ENCODE results near the gene GLDC. TPM values are rescaled to one million over a fixed set of nuclear protein-coding genes. Genes with fewer than 3 reads are reported as not detected.

GLDC gene
- total RNA-seq, 1 donor from 2014 or later: 13.5 TPM

DNA sequence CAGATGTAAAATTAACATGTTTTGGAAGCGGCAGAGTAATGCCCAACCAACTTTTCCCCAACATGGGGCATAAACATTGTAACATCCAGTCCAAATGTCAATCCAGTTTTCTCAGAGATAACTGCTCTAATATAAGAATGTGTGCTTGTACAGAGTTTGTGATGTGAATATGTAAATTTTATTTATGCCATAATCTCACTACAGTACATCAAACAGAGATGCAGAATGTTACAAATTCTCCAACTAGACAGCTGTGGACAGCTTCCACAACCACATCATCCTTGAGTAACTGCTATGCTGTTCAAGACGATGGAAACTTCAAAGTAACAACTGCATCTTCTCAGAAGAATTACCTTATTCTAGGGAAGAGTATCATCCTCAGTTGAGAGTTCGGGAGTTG lies 109.9 kb downstream of the GLDC start:
- FAIRE-seq (no peak), DNase-seq (ENCODE audit: low spot score in 2 of 2) (no peak)

DNA sequence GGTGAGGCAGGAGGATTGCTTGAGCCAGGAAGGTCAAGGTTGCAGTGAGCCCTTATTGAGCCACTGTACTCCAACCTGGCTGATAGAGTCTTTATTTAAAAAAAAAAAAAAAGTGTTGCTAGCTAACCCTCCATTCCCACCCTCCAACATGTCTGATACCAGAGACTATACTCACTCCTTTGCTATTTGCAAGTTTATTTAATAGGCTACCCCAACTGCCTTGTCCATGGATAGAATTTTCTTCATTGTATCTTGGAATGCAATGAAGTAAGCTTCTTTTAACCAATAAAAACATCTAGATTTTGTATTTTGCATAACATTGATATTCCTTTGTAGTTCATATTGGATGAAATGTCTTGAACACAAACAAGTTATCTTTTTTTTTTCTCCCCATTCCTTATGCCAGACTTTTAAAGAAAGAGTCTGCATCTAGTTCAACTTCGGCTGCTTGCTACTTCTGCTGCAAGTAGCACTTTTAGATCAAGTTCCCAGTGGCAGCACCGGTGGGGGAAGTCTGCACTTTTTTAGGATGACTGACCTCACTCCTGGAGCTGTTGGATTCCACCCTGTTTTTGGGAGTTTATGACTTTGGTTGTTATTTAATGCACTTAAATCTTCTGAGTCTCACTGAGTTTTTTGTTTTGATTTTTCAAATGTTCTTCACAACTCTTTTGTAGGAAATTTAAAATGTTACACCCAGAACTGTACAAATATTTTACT lies 120.0 kb downstream of the GLDC start:
- FAIRE-seq (no peak), DNase-seq (ENCODE audit: low spot score in 2 of 2) (no peak)

DNA sequence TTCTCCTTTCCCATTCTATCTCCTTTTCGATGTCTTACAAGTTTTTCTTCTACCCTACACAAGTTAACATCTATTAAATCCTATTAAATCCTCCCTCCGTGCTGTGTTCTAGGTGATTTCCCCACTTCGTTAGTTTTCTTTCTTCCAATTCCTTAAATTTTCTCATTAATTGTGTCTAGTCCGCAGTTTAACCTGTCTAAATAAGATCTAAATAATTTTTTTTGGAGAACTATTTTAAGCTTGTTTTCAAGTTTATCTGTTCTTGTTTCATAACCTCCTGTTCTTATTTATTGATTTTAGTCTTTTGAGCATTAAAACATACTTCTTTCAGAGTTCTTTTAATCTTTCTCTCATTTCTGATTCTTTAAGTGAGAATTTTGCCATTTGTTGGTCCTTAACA lies 123.3 kb downstream of the GLDC start:
- FAIRE-seq (no peak), DNase-seq (ENCODE audit: low spot score in 2 of 2) (no peak)

DNA sequence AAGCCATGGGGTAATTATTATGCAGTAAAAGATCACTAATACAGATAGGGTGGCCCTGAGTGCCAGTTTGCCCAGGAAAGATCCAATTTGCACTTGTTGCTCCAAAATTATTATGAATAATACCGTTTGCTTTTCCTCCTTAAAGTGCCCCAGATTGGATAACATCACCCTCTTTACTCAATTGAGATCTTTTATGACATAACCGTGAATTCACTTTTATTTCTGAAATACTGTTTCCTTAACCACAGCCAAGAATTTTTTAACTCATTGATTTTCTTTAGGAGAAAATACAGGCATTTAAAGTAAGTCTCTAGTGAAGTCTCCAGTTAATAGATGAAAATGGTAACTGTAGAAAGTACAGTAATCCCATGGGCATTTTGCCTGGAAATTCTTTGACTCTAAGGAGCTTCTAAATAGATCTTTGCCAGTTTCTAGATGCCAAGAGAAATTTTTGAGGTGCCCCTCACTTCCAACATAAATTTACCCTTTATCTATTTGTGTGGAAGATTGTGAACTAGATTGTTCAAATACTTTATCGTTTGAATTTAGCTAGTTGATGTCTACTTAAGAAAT lies 133.4 kb downstream of the GLDC start:
- DNase-seq (ENCODE audit: low spot score in 2 of 2) (no peak), FAIRE-seq (no peak)

DNA sequence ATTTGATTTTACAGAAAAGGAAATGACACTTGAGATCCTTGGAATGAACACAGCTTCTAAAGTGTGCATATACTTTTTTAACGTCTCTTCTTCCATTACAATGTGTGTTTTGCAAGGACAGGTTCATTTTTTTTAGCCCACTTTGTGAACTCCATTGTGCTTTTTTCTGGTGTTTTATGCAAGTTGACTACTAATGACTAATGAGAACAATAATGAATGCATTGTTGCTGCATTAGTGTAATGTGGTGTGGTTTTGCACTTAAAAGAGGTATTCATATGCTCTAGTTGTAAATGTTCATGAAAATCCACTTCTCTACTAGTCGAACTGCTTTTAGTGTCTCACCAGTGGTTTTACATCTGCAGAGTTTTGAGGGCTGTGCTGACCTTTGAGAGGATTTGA lies 139.0 kb downstream of the GLDC start:
- FAIRE-seq: no peak
- DNase-seq (ENCODE audit: low spot score in 2 of 2): no peak

DNA sequence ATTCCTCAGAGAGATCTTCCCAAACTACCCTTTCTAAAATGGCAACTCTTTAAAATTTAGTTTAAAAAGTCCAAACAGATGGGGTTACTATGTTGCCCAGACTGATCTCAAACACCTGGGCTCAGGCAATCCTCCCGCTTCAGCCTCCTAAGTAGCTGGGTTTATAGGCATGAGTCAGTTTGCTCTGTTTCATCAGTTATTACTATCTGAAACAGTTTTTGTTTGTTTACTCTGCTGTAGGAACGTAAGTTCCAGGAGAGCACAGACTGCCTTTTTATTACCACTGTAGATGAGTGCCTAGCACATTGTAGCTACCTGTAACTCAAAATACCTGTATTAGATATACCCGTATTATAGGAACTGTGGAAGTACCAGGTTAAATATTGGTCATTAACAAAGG lies 143.1 kb downstream of the GLDC start:
- no peak for FAIRE-seq
- DNase-seq (ENCODE audit: low spot score in 2 of 2): no peak

DNA sequence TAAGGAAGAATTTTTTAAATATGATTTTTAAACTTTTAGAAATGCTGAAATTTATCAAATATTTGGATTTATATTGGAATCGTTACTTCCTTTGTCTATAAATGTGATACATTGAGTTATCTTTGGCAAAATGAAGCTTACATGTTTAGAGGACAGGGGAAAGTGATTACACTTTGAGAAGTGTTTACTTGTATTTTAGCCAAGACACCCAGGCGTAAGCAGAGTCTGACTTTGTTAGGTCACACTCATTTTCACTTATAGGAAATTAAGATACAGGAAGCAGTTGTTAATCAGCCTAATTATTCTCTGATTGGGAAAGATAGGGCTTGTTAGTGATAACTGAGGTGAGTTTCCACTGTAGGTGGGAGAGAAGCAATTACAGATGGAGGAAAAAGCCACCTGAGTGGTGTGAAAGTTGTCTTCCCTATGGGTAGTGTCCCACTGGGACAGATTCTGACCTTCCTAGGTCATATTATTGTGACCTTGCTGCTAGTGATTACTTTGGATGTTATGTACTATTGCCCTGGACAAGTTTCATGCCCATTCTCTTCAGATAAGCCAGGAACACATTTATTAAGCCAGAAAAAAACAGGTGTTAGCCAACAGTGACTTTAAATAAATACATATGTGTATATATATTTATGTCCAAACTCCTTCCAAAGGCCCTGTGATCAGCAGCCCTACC lies 143.9 kb downstream of the GLDC start:
- DNase-seq (ENCODE audit: low spot score in 2 of 2) (no peak), FAIRE-seq (peak; percentile 39)

DNA sequence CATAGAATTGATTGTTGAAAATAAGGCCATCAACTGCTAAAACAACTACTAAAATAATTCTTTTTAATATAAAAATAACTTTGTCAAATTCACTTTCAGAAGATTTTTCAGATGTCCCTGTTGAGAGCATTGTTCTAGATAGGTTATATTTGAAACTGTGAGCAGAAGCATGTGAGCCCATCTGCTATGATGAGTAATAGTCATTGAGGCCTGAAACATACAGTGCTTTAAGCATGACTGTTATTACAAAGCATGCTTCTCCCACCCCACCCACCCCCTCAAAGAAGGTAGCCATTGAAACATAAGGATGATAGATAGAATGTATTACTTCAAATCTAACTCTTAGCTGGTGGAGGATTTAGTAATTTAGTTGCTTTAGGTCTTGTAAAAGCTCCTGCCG lies 146.5 kb downstream of the GLDC start:
- no peak for FAIRE-seq

DNA sequence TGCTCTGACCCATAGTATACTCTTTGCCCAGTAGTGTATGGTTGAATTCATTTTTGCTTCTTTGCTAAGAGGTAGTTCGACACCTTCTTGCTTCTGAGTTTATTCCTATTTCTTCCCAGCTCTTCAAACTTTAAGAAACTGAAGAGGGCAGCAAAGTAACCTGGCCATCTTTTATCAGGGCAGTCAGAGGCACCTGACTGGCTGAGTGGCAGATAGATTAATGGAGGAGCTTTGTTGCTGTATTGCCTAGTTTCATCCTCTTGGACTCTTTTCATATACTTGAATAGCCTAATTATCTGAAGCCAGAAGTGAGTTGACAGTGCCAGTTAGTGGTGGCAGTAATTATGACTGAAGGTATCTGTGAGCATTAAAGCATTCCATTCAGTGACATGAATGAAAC lies 150.1 kb downstream of the GLDC start:
- FAIRE-seq (no peak), DNase-seq (ENCODE audit: low spot score in 2 of 2) (no peak)

More for the DNA sequence above, 146.5 kb downstream of the GLDC start:
- DNase-seq (ENCODE audit: low spot score in 2 of 2): no peak

DNA sequence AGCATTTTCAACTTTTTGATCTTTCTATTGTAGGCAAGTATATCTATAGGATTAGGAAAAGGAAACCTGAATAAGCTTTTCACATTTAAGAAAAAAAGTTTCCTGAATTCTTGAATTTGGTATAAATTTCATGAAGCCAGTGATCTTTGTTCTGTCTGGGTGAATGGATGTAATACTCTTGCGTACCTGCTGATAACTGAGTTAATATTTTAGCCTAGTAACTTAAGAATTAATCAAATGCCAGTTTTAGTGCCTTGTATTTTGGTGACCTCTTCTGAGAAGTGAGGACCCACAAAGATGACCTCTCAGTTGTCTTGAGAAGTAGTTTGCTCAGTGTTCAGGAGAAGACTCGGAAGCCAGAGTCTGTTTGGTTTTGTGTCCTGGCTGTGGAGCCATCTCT lies 154.7 kb downstream of the GLDC start:
- DNase-seq (ENCODE audit: low spot score in 2 of 2) (no peak), FAIRE-seq (no peak)

DNA sequence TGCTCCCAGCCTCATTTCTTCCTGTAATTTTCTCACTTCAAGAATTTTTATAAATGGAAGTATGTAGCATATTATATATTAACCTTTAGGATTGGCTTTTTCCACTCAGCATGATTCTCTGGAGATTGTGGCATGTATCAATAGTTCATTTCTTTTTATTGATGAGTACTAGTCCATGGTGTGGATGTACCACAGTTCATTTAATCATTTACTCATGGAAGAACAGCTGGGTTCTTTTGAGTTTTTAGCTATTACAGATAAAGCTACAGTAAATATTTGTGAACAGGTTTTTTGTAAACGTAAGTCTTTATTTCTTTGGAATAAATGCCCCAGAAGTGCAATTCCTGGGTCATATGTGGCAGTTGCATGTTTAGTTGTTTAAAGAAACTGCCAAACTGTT lies 156.4 kb downstream of the GLDC start:
- no peak for FAIRE-seq

DNA sequence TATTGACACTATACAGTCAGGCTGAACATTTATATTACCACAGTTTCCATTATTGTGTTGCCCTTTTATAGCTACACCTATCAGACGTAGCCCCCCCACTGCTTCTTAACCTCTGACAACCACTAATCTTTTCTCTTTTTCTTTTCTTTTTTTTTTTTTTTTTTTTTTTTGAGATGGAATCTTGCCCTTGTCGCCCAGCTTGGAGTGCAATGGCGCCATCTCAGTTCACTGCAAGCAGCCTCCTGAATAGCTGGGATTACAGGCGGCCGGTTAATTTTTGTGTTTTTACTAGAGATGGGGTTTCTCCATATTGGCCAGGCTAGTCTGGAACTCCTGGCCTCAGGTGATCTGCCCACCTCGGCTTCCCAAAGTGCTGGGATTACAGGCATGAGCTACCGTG lies 157.1 kb downstream of the GLDC start:
- no peak for DNase-seq (ENCODE audit: low spot score in 2 of 2)
- FAIRE-seq: no peak

More for the DNA sequence above, 156.4 kb downstream of the GLDC start:
- DNase-seq (ENCODE audit: low spot score in 2 of 2): no peak

DNA sequence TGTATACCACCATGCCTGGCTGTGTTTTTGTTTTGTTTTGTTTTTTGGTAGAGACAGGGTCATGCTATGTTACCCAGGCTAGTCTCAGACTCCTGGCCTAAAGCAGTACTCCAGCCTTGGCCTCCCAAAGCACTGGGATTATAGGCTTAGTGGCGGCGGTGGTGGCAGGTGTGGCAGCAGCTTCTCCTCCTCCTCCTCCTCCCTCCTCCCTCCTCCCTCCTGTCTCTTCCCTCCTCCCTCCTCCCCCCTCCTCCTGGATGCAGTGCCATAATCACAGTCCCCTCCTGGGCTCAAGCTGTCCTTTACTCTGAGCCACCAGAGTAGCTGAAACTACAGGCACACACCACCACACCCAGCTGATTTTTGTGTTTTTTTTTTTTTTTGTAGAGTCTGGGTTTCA lies 161.3 kb downstream of the GLDC start:
- DNase-seq (ENCODE audit: low spot score in 2 of 2) (no peak), FAIRE-seq (no peak)

Small RNA genes within 50 kb of the gene (small RNA-seq; reads per million reads assigned to genes)
- gene RN7SL123P (not detected), gene RN7SL25P (not detected)

Other genes with a start within 250 kb of the GLDC start
- gene UHRF2, start 232.5 kb downstream of the GLDC start, total RNA-seq: 55.4 TPM
- 43.2 TPM for gene KDM4C, start 112.2 kb upstream of the GLDC start, total RNA-seq

All from frontal cortex (tissue), 4 donors.